Vagina (tissue), 2 donors: ENCODE results near the gene ZNF697.

ENCODE experiments used
- CTCF ChIP-seq, 3 experiments: fragments of 450-650 bp in 2 of 3; fragments of 200-600 bp in 1 of 3; sonication (generic) in 1 of 3; IDR thresholded peaks; one replicate each; pipeline ENCODE4 v1.5.1; 2017 to 2019; ENCODE audit warnings: antibody characterized with exemption in 3 of 3, mild to moderate bottlenecking in 2 of 3, moderate library complexity in 2 of 3
- POLR2A ChIP-seq, 2 donors: fragments of 450-650 bp; IDR thresholded peaks; one replicate each; pipeline ENCODE4 v1.6.1; 2017; ENCODE audit warnings: antibody characterized with exemption in 2 of 2, mild to moderate bottlenecking in 2 of 2, moderate library complexity in 2 of 2

GRCh38 chr1:119681560-119681959 lies 33.5 kb upstream of the ZNF697 start:
- TF ChIP-seq CTCF (IDR thresholded peaks at IDR 0.05) (no peak), POLR2A (IDR thresholded peaks at IDR 0.05) (no peak)
